ENCODE measurements around the gene MCMBP.
"Not testable (repeated sequence)": the region's sequence is repeated elsewhere in the genome, so short reads cannot be mapped to it uniquely, and the experiment has no call there.

MCMBP gene

GRCh38 chr10:119883901-119884611 lies 11.4 kb upstream of the MCMBP start:
- H3K4me3 ChIP-seq (ENCODE audit: insufficient read depth, low read depth, low read length, poor library complexity, severe bottlenecking); DNase-seq; H3K4me1 ChIP-seq (ENCODE audit: control insufficient read depth, insufficient read depth, low read length, poor library complexity, severe bottlenecking); H3K27ac ChIP-seq (ENCODE audit: insufficient read depth, low read length, poor library complexity, severe bottlenecking); H3K36me3 ChIP-seq (ENCODE audit: control insufficient read depth, insufficient read depth, low read length); H3K9me3 ChIP-seq (ENCODE audit: control insufficient read depth, low read length); H3K27me3 ChIP-seq (replicated peaks; ENCODE audit: control insufficient read depth, insufficient read depth, low read length, poor library complexity, severe bottlenecking): not testable (repeated sequence)

- no peak for DNase-seq
- H3K36me3 ChIP-seq (ENCODE audit: control insufficient read depth, insufficient read depth, low read length), result no peaks in the 10 kb centered on the region
- no peak overlapping the region for H3K27ac ChIP-seq (ENCODE audit: insufficient read depth, low read length, poor library complexity, severe bottlenecking)
Measured at GRCh38 chr10:119878524-119878923, 5.9 kb upstream of the MCMBP start.

GRCh38 chr10:119872860-119873681 lies 428 bp upstream of the MCMBP start:
- Histone ChIP-seq H3K4me1 (ENCODE audit: control insufficient read depth, insufficient read depth, low read length, poor library complexity, severe bottlenecking) (peaks cover 21% of the 10 kb centered on the region), H3K9me3 (ENCODE audit: control insufficient read depth, low read length) (no peaks in the 10 kb centered on the region), H3K27me3 (replicated peaks; ENCODE audit: control insufficient read depth, insufficient read depth, low read length, poor library complexity, severe bottlenecking) (no peaks in the 10 kb centered on the region), H3K4me3 (ENCODE audit: insufficient read depth, low read depth, low read length, poor library complexity, severe bottlenecking) (peak overlapping the region; percentile 84), H3K36me3 (ENCODE audit: control insufficient read depth, insufficient read depth, low read length) (no peaks in the 10 kb centered on the region), H3K27ac (ENCODE audit: insufficient read depth, low read length, poor library complexity, severe bottlenecking) (peak overlapping the region; percentile 85)
- DNase-seq, result peak; percentile 76 to 83 (median 79)

More at GRCh38 chr10:119878524-119878923, 5.9 kb upstream of the MCMBP start:
- Histone ChIP-seq H3K27me3 (replicated peaks; ENCODE audit: control insufficient read depth, insufficient read depth, low read length, poor library complexity, severe bottlenecking) (no peaks in the 10 kb centered on the region), H3K4me1 (ENCODE audit: control insufficient read depth, insufficient read depth, low read length, poor library complexity, severe bottlenecking) (peaks cover 3% of the 10 kb centered on the region), H3K4me3 (ENCODE audit: insufficient read depth, low read depth, low read length, poor library complexity, severe bottlenecking) (no peak overlapping the region), H3K9me3 (ENCODE audit: control insufficient read depth, low read length) (no peaks in the 10 kb centered on the region)

GRCh38 chr10:119871881-119872609 lies 598 bp downstream of the MCMBP start:
- H3K4me3 ChIP-seq (ENCODE audit: insufficient read depth, low read depth, low read length, poor library complexity, severe bottlenecking), result peak overlapping the region; percentile 84
- H3K36me3 ChIP-seq (ENCODE audit: control insufficient read depth, insufficient read depth, low read length), result no peaks in the 10 kb centered on the region
- H3K27ac ChIP-seq (ENCODE audit: insufficient read depth, low read length, poor library complexity, severe bottlenecking), result peak overlapping the region; percentile 85
- H3K27me3 ChIP-seq (replicated peaks; ENCODE audit: control insufficient read depth, insufficient read depth, low read length, poor library complexity, severe bottlenecking), result no peaks in the 10 kb centered on the region
- no peaks in the 10 kb centered on the region for H3K9me3 ChIP-seq (ENCODE audit: control insufficient read depth, low read length)
- peak; percentile 34 to 55 (median 45) for DNase-seq
- H3K4me1 ChIP-seq (ENCODE audit: control insufficient read depth, insufficient read depth, low read length, poor library complexity, severe bottlenecking), result peaks cover 24% of the 10 kb centered on the region

- H3K4me1 ChIP-seq (ENCODE audit: control insufficient read depth, insufficient read depth, low read length, poor library complexity, severe bottlenecking), result peaks cover 24% of the 10 kb centered on the region
- not testable (repeated sequence) for H3K27ac ChIP-seq (ENCODE audit: insufficient read depth, low read length, poor library complexity, severe bottlenecking); H3K36me3 ChIP-seq (ENCODE audit: control insufficient read depth, insufficient read depth, low read length); H3K9me3 ChIP-seq (ENCODE audit: control insufficient read depth, low read length); DNase-seq; H3K27me3 ChIP-seq (replicated peaks; ENCODE audit: control insufficient read depth, insufficient read depth, low read length, poor library complexity, severe bottlenecking); H3K4me3 ChIP-seq (ENCODE audit: insufficient read depth, low read depth, low read length, poor library complexity, severe bottlenecking)
Measured at GRCh38 chr10:119869398-119869797, 3.2 kb downstream of the MCMBP start.

DNA sequence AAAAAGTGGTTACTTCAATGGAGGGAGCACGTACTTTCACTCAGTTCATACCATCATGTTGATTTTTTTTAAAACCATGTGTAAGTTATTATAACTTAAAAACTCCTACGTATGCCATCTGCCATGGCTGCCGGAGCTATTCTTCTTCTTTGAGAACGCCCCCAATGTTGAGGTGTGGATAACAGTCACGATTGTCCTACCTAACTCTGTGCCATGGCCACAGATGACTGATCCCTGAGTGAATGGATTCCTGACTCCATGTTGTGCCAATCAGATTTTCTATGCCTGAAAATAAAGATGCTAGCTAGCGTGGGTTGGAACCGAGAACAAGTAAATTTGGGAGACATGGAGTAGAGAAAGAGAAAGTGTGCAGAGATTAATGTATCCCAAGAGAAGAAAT lies 5.3 kb downstream of the MCMBP start:
- Histone ChIP-seq H3K4me3 (ENCODE audit: insufficient read depth, low read depth, low read length, poor library complexity, severe bottlenecking) (no peak overlapping the region), H3K27ac (ENCODE audit: insufficient read depth, low read length, poor library complexity, severe bottlenecking) (no peak overlapping the region), H3K4me1 (ENCODE audit: control insufficient read depth, insufficient read depth, low read length, poor library complexity, severe bottlenecking) (peaks cover 21% of the 10 kb centered on the region), H3K36me3 (ENCODE audit: control insufficient read depth, insufficient read depth, low read length) (no peaks in the 10 kb centered on the region), H3K9me3 (ENCODE audit: control insufficient read depth, low read length) (peaks cover 6% of the 10 kb centered on the region), H3K27me3 (replicated peaks; ENCODE audit: control insufficient read depth, insufficient read depth, low read length, poor library complexity, severe bottlenecking) (no peaks in the 10 kb centered on the region)
- DNase-seq, result no peak

DNA sequence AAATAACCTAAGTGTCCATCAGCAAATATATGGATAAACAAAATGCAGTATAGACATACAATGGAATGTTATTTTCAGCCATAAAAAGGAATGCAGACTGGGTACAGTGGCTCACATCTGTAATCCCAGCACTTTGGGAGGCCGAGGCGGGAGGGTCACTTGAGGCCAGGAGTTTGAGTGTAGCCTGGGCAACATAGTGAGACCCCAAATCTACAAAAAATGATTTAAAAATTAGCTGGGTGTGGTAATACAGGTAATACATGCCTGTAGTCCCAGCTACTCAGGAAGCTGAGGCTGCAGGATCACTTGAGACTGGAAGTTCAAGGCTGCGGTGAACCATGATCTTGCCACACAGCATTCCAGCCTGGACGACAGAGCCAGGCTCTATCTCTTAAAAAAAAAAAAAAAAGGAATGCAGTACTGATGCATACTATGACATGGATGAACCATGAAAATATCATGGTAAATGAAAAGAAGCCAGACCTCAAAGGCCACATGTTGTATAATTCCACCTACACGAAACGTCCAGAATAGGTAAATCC lies 6.9 kb downstream of the MCMBP start:
- no peak overlapping the region for H3K27ac ChIP-seq (ENCODE audit: insufficient read depth, low read length, poor library complexity, severe bottlenecking)
- H3K9me3 ChIP-seq (ENCODE audit: control insufficient read depth, low read length), result peaks cover 6% of the 10 kb centered on the region
- no peaks in the 10 kb centered on the region for H3K36me3 ChIP-seq (ENCODE audit: control insufficient read depth, insufficient read depth, low read length)
- H3K4me1 ChIP-seq (ENCODE audit: control insufficient read depth, insufficient read depth, low read length, poor library complexity, severe bottlenecking), result peaks cover 12% of the 10 kb centered on the region
- no peak overlapping the region for H3K4me3 ChIP-seq (ENCODE audit: insufficient read depth, low read depth, low read length, poor library complexity, severe bottlenecking)
- no peak for DNase-seq
- no peaks in the 10 kb centered on the region for H3K27me3 ChIP-seq (replicated peaks; ENCODE audit: control insufficient read depth, insufficient read depth, low read length, poor library complexity, severe bottlenecking)

GRCh38 chr10:119863951-119864565 lies 8.6 kb downstream of the MCMBP start:
- Histone ChIP-seq H3K4me1 (ENCODE audit: control insufficient read depth, insufficient read depth, low read length, poor library complexity, severe bottlenecking) (peaks cover 9% of the 10 kb centered on the region), H3K27me3 (replicated peaks; ENCODE audit: control insufficient read depth, insufficient read depth, low read length, poor library complexity, severe bottlenecking) (no peaks in the 10 kb centered on the region), H3K9me3 (ENCODE audit: control insufficient read depth, low read length) (peaks cover 6% of the 10 kb centered on the region), H3K4me3 (ENCODE audit: insufficient read depth, low read depth, low read length, poor library complexity, severe bottlenecking) (no peak overlapping the region), H3K27ac (ENCODE audit: insufficient read depth, low read length, poor library complexity, severe bottlenecking) (no peak overlapping the region), H3K36me3 (ENCODE audit: control insufficient read depth, insufficient read depth, low read length) (no peaks in the 10 kb centered on the region)
- DNase-seq, result no peak

DNA sequence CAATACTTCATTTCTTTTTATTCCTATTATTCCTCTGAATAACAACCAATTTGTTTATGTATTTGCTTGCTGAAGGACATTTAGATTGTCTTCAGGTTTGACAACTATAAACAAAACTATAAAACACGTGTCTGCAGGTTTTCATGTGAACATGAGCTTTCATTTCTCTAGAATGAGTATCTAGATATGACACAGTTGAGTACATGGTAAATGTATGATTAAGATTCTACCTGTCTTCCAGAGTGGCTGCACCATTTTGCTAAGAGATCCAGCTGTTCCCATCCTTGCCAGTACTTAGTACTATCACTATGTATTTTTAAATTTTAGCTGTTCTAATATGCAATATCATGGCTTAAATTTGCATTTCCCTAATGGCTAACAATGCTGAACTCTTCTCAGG lies 10.1 kb downstream of the MCMBP start:
- H3K9me3 ChIP-seq (ENCODE audit: control insufficient read depth, low read length), result peaks cover 6% of the 10 kb centered on the region
- H3K27me3 ChIP-seq (replicated peaks; ENCODE audit: control insufficient read depth, insufficient read depth, low read length, poor library complexity, severe bottlenecking), result no peaks in the 10 kb centered on the region
- DNase-seq, result no peak
- peaks cover 10% of the 10 kb centered on the region for H3K36me3 ChIP-seq (ENCODE audit: control insufficient read depth, insufficient read depth, low read length)
- peaks cover 4% of the 10 kb centered on the region for H3K4me1 ChIP-seq (ENCODE audit: control insufficient read depth, insufficient read depth, low read length, poor library complexity, severe bottlenecking)
- no peak overlapping the region for H3K27ac ChIP-seq (ENCODE audit: insufficient read depth, low read length, poor library complexity, severe bottlenecking)
- H3K4me3 ChIP-seq (ENCODE audit: insufficient read depth, low read depth, low read length, poor library complexity, severe bottlenecking), result no peak overlapping the region

Data from effector memory CD4-positive, alpha-beta T cell (primary cell).